ENCODE data around the gene SURF6.

GRCh38 chr9:133290751-133291302, 45.2 kb downstream of the SURF6 start:
- TF ChIP-seq CTCF (IDR thresholded peaks at IDR 0.05) (no peak), POLR2AphosphoS5 (IDR thresholded peaks at IDR 0.05) (no peak)

All from sigmoid colon (tissue), 4 donors.